ENCODE data around the gene SLC28A3. TPM values are rescaled to one million over a fixed set of nuclear protein-coding genes. Genes with fewer than 3 reads are reported as not detected.

Gene SLC28A3
- total and polyA plus RNA-seq, 2 experiments from 2014 or later: not detected

- no peak for TF ChIP-seq NANOG (IDR thresholded peaks at IDR 0.05; ENCODE audit: borderline replicate concordance)
- Histone ChIP-seq H3K36me3 (ENCODE audit: insufficient read depth) (no peaks in the 10 kb centered on the region), H3F3A (replicated peaks; ENCODE audit: low read depth) (no peaks in the 10 kb centered on the region), H3K4me2 (no peak overlapping the region), H3K4me1 (ENCODE audit: insufficient read depth) (no peaks in the 10 kb centered on the region), H3K27me3 (ENCODE audit: insufficient read depth) (no peaks in the 10 kb centered on the region), H2AFZ (no peak overlapping the region; the same call in 1 of the 2 replicates), H3K9me2 (ENCODE audit: insufficient read depth) (0 out of 2 replicates have a peak, but pooled peaks cover 3% of the 10 kb centered on the region), H3K4me3 (no peak overlapping the region), H4K20me1 (replicated peaks; ENCODE audit: insufficient read depth) (no peaks in the 10 kb centered on the region), H3K79me2 (replicated peaks; ENCODE audit: insufficient read depth) (no peaks in the 10 kb centered on the region), H3K27ac (ENCODE audit: low read depth) (no peak overlapping the region)
- DNase-seq (ENCODE audit: low spot score) (no peak), ATAC-seq (no peak)
- no peaks in the 10 kb centered on the region for H3K9me3 Mint-ChIP-seq
- H3K36me3 Mint-ChIP-seq (ENCODE audit: low read depth): no peaks in the 10 kb centered on the region
- H3K27me3 Mint-ChIP-seq (ENCODE audit: insufficient read depth, low read depth, poor library complexity): peaks cover 2% of the 10 kb centered on the region
- H3K4me3 Mint-ChIP-seq: no peak overlapping the region
- no peak overlapping the region for H3K27ac Mint-ChIP-seq
- no peaks in the 10 kb centered on the region for H3K4me1 Mint-ChIP-seq
These were observed 44.1 kb upstream of the SLC28A3 start for GRCh38 chr9:84384617-84385016.

GRCh38 chr9:84383178-84383577 lies 42.6 kb upstream of the SLC28A3 start:
- H3K4me3 Mint-ChIP-seq: no peak overlapping the region
- H3K27me3 Mint-ChIP-seq (ENCODE audit: insufficient read depth, low read depth, poor library complexity): peaks cover 2% of the 10 kb centered on the region
- DNase-seq (ENCODE audit: low spot score) (no peak), ATAC-seq (no peak)
- Histone ChIP-seq H4K20me1 (replicated peaks; ENCODE audit: insufficient read depth) (no peaks in the 10 kb centered on the region), H3K36me3 (ENCODE audit: insufficient read depth) (no peaks in the 10 kb centered on the region), H3K9me2 (ENCODE audit: insufficient read depth) (0 out of 2 replicates have a peak, but pooled peaks cover 3% of the 10 kb centered on the region), H3K27me3 (ENCODE audit: insufficient read depth) (no peaks in the 10 kb centered on the region), H3K4me2 (no peak overlapping the region), H3F3A (replicated peaks; ENCODE audit: low read depth) (no peaks in the 10 kb centered on the region), H3K4me3 (no peak overlapping the region), H3K79me2 (replicated peaks; ENCODE audit: insufficient read depth) (no peaks in the 10 kb centered on the region), H2AFZ (0 out of 2 replicates have a peak overlapping the region, but pooled peaks have one; percentile 52), H3K4me1 (ENCODE audit: insufficient read depth) (no peaks in the 10 kb centered on the region), H3K27ac (ENCODE audit: low read depth) (no peak overlapping the region)
- TF ChIP-seq JUNB (IDR thresholded peaks at IDR 0.05; ENCODE audit: unreplicated experiment): no peak
- TF ChIP-seq REST (IDR thresholded peaks at IDR 0.05; ENCODE audit: unreplicated experiment): no peak
- TF ChIP-seq ZNF331 (CRISPR knock-in tag; IDR thresholded peaks at IDR 0.05; ENCODE audit: low read depth): no peak
- TF ChIP-seq EZH2phosphoT487 (IDR thresholded peaks at IDR 0.05; ENCODE audit: unreplicated experiment): no peak
- H3K4me1 Mint-ChIP-seq: no peaks in the 10 kb centered on the region
- H3K27ac Mint-ChIP-seq: no peak overlapping the region
- H3K9me3 Mint-ChIP-seq: no peaks in the 10 kb centered on the region
- H3K36me3 Mint-ChIP-seq (ENCODE audit: low read depth): no peaks in the 10 kb centered on the region

GRCh38 chr9:84382720-84383119 lies 42.2 kb upstream of the SLC28A3 start:
- Histone ChIP-seq H3K9me2 (ENCODE audit: insufficient read depth) (0 out of 2 replicates have a peak, but pooled peaks cover 3% of the 10 kb centered on the region), H3K36me3 (ENCODE audit: insufficient read depth) (no peaks in the 10 kb centered on the region), H3K4me2 (no peak overlapping the region), H4K20me1 (replicated peaks; ENCODE audit: insufficient read depth) (no peaks in the 10 kb centered on the region), H3K79me2 (replicated peaks; ENCODE audit: insufficient read depth) (no peaks in the 10 kb centered on the region), H3K27me3 (ENCODE audit: insufficient read depth) (no peaks in the 10 kb centered on the region), H2AFZ (0 out of 2 replicates have a peak overlapping the region, but pooled peaks have one; percentile 52), H3F3A (replicated peaks; ENCODE audit: low read depth) (no peaks in the 10 kb centered on the region), H3K27ac (ENCODE audit: low read depth) (no peak overlapping the region), H3K4me3 (no peak overlapping the region), H3K4me1 (ENCODE audit: insufficient read depth) (no peaks in the 10 kb centered on the region)
- DNase-seq (ENCODE audit: low spot score) (no peak), ATAC-seq (no peak)
- Mint-ChIP-seq H3K36me3 (ENCODE audit: low read depth) (no peaks in the 10 kb centered on the region), H3K9me3 (no peaks in the 10 kb centered on the region), H3K4me3 (no peak overlapping the region), H3K27ac (no peak overlapping the region), H3K27me3 (ENCODE audit: insufficient read depth, low read depth, poor library complexity) (peaks cover 2% of the 10 kb centered on the region), H3K4me1 (no peaks in the 10 kb centered on the region)
- TF ChIP-seq CREB1 (CRISPR knock-in tag; IDR thresholded peaks at IDR 0.05; ENCODE audit: low read depth): no peak
- no peak for TF ChIP-seq NANOG (IDR thresholded peaks at IDR 0.05; ENCODE audit: borderline replicate concordance)
- TF ChIP-seq EZH2 (IDR thresholded peaks at IDR 0.05; ENCODE audit: low read depth, unreplicated experiment): no peak
- no peak for TF ChIP-seq CTCF (conservative IDR thresholded peaks at IDR 0.05; ENCODE audit: low read depth in 2 of 2)

Measured in GM23338 (cell line).